CD8-positive, alpha-beta memory T cell (primary cell): ENCODE measurements around the gene AIM2. TPM values are rescaled to one million over a fixed set of nuclear protein-coding genes. Genes with fewer than 3 reads are reported as not detected.

ENCODE experiments used
- CTCF ChIA-PET: fragments of 350-600 bp; sonication (Branson Sonifier 250); formaldehyde crosslinking; loops from one replicate; lab custom pipeline; 2021; ENCODE audit warnings: antibody characterized with exemption; lab: Charles Lee
- POLR2A ChIA-PET: fragments of 350-600 bp; sonication (Branson Sonifier 250); formaldehyde crosslinking; loops from one replicate; lab custom pipeline; 2021; ENCODE audit warnings: antibody characterized with exemption; lab: Charles Lee
- DNase-seq, 5 donors: peaks; one replicate each; pipeline versions ENCODE4 v3.0.0 to v3.0.0-alpha.2; 2020 to 2022; ENCODE audit warnings: mixed read lengths in 1 of 5
- H3K27ac ChIP-seq: one replicate; pipeline ENCODE4 v1.7.0; 2013; ENCODE audit warnings: low read depth, mild to moderate bottlenecking, low read length, moderate library complexity
- H3K27me3 ChIP-seq: 2 replicates; pipeline ENCODE4 v1.7.0; 2013; ENCODE audit warnings: low read length, mild to moderate bottlenecking; ENCODE audit not compliant: insufficient read depth, poor library complexity, severe bottlenecking
- H3K36me3 ChIP-seq: 2 replicates; pipeline ENCODE4 v1.7.0; 2013; ENCODE audit warnings: mild to moderate bottlenecking, low read length, moderate library complexity; ENCODE audit not compliant: insufficient read depth
- H3K4me1 ChIP-seq: 2 replicates; pipeline ENCODE4 v1.7.0; 2013; ENCODE audit warnings: mild to moderate bottlenecking, low read length, moderate library complexity; ENCODE audit not compliant: insufficient read depth
- H3K4me3 ChIP-seq: 2 replicates; pipeline ENCODE4 v1.7.0; 2013; ENCODE audit warnings: mild to moderate bottlenecking, low read length
- H3K9me3 ChIP-seq: 2 replicates; pipeline ENCODE4 v1.7.0; 2013; ENCODE audit warnings: mild to moderate bottlenecking, low read length
- H3K27ac Mint-ChIP-seq, 8 donors: one replicate each; pipeline ENCODE4 v1.8.0; 2020 to 2021; ENCODE audit warnings: mixed read lengths in 8 of 8, mild to moderate bottlenecking in 6 of 8, inconsistent platforms in 3 of 8, moderate library complexity in 3 of 8
- H3K27me3 Mint-ChIP-seq, 2 donors: one replicate each; pipeline ENCODE4 v1.8.0; 2020 to 2021; ENCODE audit warnings: mixed read lengths in 2 of 2, mild to moderate bottlenecking in 1 of 2, moderate library complexity in 1 of 2
- H3K36me3 Mint-ChIP-seq, 3 donors: one replicate each; pipeline ENCODE4 v1.8.0; 2020 to 2021; ENCODE audit warnings: mixed read lengths in 3 of 3, inconsistent platforms in 1 of 3, mild to moderate bottlenecking in 1 of 3
- H3K4me1 Mint-ChIP-seq, 3 donors: one replicate each; pipeline ENCODE4 v1.8.0; 2020 to 2021; ENCODE audit warnings: mixed read lengths in 3 of 3, inconsistent platforms in 1 of 3, mild to moderate bottlenecking in 1 of 3
- H3K4me3 Mint-ChIP-seq, 7 donors: one replicate each; pipeline ENCODE4 v1.8.0; 2020 to 2021; ENCODE audit warnings: mixed read lengths in 7 of 7, mild to moderate bottlenecking in 6 of 7, moderate library complexity in 4 of 7, inconsistent platforms in 2 of 7
- H3K9me3 Mint-ChIP-seq, 5 donors: one replicate each; pipeline ENCODE4 v1.8.0; 2020 to 2022; ENCODE audit warnings: mixed read lengths in 5 of 5, mild to moderate bottlenecking in 3 of 5, moderate library complexity in 2 of 5, inconsistent platforms in 1 of 5
- polyA plus RNA-seq: library from polyadenylated mRNA; unstranded; fragments of 300-500 nt; fragmentation: Illumina TruSeq; gene quantifications from one replicate; pipeline ENCODE4 v1.2.3, GENCODE V29; 2021
- total RNA-seq, 2 experiments: library from RNA; stranded (reverse); gene quantifications; one replicate each; pipeline ENCODE4 v1.2.3, GENCODE V29; 2021

AIM2 gene
- total and polyA plus RNA-seq, 3 experiments from 2014 or later: 3.7 to 42.3 (median 41.1) TPM

DNA sequence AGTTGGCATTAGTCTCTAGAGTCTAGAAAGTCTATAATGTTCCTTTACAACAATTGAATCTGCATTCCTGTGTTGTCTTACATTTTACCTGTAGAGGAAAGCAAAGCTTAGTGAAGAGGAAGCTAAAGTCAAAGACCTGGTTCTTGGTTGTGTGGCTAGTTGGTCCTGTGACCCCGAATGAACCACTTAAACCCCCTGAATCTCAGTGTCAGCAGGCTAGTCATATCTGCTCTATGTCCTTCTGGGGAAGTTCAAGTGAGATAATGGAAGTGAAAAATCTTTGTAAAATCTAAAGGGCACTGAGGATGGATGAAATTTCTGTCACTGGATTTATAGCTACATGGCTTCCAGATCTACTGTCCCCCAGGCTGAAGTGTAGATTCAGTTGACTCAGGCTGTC is 24.0 kb upstream of the AIM2 start:
- Mint-ChIP-seq H3K27me3 (peaks cover 8 to 75% of the 10 kb centered on the region in 2 donors), H3K36me3 (peaks cover 0 to 1% (median 0%) of the 10 kb centered on the region in 3 donors), H3K27ac (no peak overlapping the region), H3K9me3 (no peaks in the 10 kb centered on the region), H3K4me3 (no peak overlapping the region), H3K4me1 (no peaks in the 10 kb centered on the region)
- no peak for DNase-seq
- Histone ChIP-seq H3K27ac (no peak overlapping the region), H3K4me3 (no peak overlapping the region), H3K9me3 (no peaks in the 10 kb centered on the region), H3K4me1 (no peaks in the 10 kb centered on the region), H3K36me3 (no peaks in the 10 kb centered on the region), H3K27me3 (peaks cover 4% of the 10 kb centered on the region)
- ChIA-PET POLR2A (no interaction called here), CTCF (no interaction called here)

DNA sequence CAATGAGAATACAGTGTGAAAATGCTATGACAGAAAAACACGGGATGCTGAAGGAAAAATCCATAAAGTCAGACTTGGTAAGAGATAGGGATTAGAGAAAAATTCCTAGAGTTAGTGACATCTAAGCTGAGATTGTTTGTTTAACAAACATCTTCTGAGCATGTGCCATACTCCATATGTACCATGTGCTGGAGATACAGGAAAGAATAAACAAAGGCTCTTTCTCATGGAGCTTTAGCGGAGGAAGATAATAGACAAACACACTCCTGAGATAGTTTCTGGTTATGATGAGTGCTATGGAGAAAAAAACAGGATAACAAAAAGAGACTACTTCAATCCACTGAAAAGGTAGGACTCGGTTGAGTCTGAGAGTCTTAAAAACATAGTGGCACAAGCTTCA is 22.0 kb upstream of the AIM2 start:
- Mint-ChIP-seq H3K4me3 (no peak overlapping the region), H3K27me3 (peaks cover 8 to 61% of the 10 kb centered on the region in 2 donors)

DNA sequence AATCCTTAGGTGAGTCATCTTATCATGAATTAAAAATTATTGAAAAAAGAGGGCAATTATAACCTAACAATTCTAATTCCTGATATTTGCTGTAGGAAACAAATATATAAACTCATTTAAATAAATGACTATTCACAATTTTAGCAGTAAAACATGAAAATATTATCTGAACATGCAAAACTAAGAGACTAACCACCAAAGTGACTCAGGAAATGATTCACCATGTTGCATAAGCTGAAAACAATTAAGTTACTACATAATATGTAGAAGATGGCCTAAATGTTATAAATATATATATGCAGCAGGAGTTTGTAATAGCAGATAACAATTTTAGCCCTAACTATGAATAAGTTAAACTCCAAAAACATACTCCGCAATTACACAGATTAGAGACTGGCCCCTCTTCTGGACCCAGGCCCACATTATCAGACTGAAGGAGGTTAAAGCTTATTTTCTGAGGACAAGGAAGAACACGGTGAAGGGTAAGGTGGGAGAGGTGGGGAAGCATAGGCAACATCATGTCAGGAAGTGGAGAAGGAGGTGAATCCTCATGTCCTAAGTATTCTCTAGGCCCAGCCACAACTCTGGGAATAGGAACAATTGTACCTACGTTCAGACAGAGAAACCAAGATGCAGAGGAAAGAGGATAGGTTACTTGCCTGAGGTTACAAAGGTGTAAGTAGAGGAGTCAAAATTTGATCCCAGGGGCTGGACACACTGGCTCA is 15.6 kb upstream of the AIM2 start:
- peak overlapping the region in 5 of 8 donors; percentile 10 to 88 (median 66) for H3K27ac Mint-ChIP-seq
- H3K4me3 ChIP-seq: no peak overlapping the region
- H3K36me3 Mint-ChIP-seq: no peaks in the 10 kb centered on the region
- POLR2A ChIA-PET: no interaction called here
- no peak overlapping the region for H3K27ac ChIP-seq
- CTCF ChIA-PET: no interaction called here
- H3K9me3 ChIP-seq: no peaks in the 10 kb centered on the region
- no peaks in the 10 kb centered on the region for H3K4me1 ChIP-seq
- H3K36me3 ChIP-seq: no peaks in the 10 kb centered on the region
- peaks cover 10 to 15% (median 14%) of the 10 kb centered on the region in 3 donors for H3K4me1 Mint-ChIP-seq
- peaks cover 0 to 10% of the 10 kb centered on the region in 2 donors for H3K27me3 Mint-ChIP-seq
- H3K4me3 Mint-ChIP-seq: peak overlapping the region in 1 of 7 donors; percentile 34
- H3K27me3 ChIP-seq: no peaks in the 10 kb centered on the region
- H3K9me3 Mint-ChIP-seq: no peaks in the 10 kb centered on the region
- no peak for DNase-seq

More for the DNA sequence above, 22.0 kb upstream of the AIM2 start:
- no peaks in the 10 kb centered on the region for H3K4me1 ChIP-seq
- no peak for DNase-seq
- H3K9me3 ChIP-seq: no peaks in the 10 kb centered on the region
- H3K36me3 ChIP-seq: no peaks in the 10 kb centered on the region
- ChIA-PET POLR2A (no interaction called here), CTCF (interaction anchor here (1.0 kb wide), 1 partner anchor 10 kb away, joined by 5 read pairs; no protein-coding TSS in a partner anchor)
- H3K36me3 Mint-ChIP-seq: peaks cover 0 to 1% (median 0%) of the 10 kb centered on the region in 3 donors
- no peak overlapping the region for H3K27ac ChIP-seq
- H3K27ac Mint-ChIP-seq: no peak overlapping the region
- no peaks in the 10 kb centered on the region for H3K4me1 Mint-ChIP-seq
- no peaks in the 10 kb centered on the region for H3K27me3 ChIP-seq
- H3K9me3 Mint-ChIP-seq: no peaks in the 10 kb centered on the region
- no peak overlapping the region for H3K4me3 ChIP-seq

DNA sequence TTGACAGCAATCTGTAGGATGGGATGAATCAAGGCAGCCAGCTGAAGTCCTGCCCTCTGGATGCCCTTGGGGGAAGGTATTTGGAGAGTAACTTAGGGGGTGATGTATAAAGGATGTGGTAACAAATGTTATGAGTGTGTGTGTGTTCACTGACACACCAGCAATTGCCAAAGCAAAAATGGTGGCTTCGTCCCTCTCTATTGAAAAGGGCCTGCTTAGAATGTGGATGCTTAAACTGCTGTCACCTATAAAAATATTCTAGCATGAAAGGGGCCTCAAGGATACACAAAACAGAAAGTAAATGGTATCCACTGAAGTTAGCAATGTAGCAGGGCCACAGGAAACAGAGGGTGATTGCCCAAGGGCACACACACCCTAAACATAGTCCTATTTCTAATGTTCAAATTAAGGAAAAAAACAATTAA is 15.1 kb upstream of the AIM2 start:
- no peak for DNase-seq

DNA sequence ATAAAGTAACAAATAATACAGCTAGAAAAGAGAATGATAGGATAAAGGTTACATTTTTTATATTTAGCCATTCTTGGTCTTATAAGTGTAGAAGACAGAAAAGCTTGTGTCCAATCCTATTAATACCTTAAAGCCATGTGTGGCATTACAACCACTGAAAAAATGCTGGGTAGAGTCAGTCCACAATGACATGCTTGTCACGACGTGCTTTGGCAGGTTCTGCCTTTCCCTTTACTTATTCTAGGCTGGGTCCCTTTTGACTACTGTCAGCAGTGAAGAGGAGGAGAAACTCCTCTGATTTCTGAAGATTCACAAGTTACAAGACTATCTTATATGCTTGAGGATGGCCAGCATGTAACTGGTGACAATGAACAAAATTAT is 14.6 kb upstream of the AIM2 start:
- H3K27me3 Mint-ChIP-seq: peaks cover 0 to 2% of the 10 kb centered on the region in 2 donors
- peaks cover 10 to 15% (median 14%) of the 10 kb centered on the region in 3 donors for H3K4me1 Mint-ChIP-seq
- CTCF ChIA-PET: interaction anchor here (1.6 kb wide), 1 partner anchor 60 kb away, joined by 4 read pairs; no protein-coding TSS in a partner anchor

More for the DNA sequence above, 15.1 kb upstream of the AIM2 start:
- Histone ChIP-seq H3K4me3 (no peak overlapping the region), H3K27ac (no peak overlapping the region), H3K9me3 (no peaks in the 10 kb centered on the region), H3K36me3 (no peaks in the 10 kb centered on the region), H3K4me1 (no peaks in the 10 kb centered on the region), H3K27me3 (no peaks in the 10 kb centered on the region)
- no peaks in the 10 kb centered on the region for H3K36me3 Mint-ChIP-seq
- H3K4me1 Mint-ChIP-seq: peaks cover 10 to 15% (median 14%) of the 10 kb centered on the region in 3 donors
- peak overlapping the region in 7 of 8 donors; percentile 4 to 88 (median 56) for H3K27ac Mint-ChIP-seq
- H3K4me3 Mint-ChIP-seq: peak overlapping the region in 2 of 7 donors; percentile 34 to 44
- no peaks in the 10 kb centered on the region for H3K9me3 Mint-ChIP-seq
- ChIA-PET CTCF (no interaction called here), POLR2A (no interaction called here)
- peaks cover 0 to 6% of the 10 kb centered on the region in 2 donors for H3K27me3 Mint-ChIP-seq

DNA sequence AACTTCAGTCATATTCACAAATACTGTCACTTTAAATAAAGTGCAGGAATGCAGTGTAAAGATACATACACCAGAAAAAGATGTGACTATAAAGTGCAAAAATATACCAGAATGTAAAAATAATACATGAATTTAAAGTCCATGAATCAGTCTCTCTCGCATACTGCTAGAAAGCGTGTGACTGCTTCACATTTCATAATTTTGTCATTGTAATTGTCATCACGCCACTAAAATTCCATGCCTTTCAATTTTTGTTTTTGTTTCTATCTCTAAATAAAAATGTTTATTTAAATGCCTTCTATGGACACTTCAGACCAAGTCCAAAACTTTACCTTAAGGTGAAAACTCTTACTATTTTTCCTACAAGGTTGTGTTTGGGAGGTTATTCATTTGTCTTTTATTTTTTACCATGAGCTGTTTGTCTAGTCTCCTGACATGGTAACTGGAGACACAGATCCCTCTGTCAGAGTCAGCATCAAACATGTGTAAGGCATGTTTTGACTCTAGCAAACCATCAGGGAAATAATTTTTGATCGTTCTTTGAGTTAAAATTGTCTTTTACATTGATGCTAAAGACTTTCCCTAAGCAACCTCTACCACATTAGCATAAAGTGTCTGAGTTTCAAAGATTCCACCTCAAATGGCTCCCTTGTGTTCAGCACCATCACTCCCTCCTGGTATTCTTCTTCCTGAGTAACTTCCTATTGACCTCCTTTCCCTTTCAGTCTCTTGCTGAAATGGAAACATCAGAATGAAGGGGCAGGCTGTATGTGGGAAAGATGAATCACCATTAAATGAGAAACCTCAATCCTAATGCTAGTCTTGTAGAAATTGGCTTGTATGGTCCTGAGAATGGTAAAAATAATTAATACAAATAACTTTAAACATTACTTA is 14.0 kb upstream of the AIM2 start:
- Mint-ChIP-seq H3K9me3 (no peaks in the 10 kb centered on the region), H3K4me1 (peaks cover 10 to 15% (median 14%) of the 10 kb centered on the region in 3 donors)

More for the DNA sequence above, 14.6 kb upstream of the AIM2 start:
- Histone ChIP-seq H3K36me3 (no peaks in the 10 kb centered on the region), H3K9me3 (no peaks in the 10 kb centered on the region), H3K27me3 (no peaks in the 10 kb centered on the region), H3K27ac (no peak overlapping the region), H3K4me3 (no peak overlapping the region), H3K4me1 (no peaks in the 10 kb centered on the region)
- POLR2A ChIA-PET: no interaction called here
- Mint-ChIP-seq H3K36me3 (no peaks in the 10 kb centered on the region), H3K9me3 (no peaks in the 10 kb centered on the region), H3K27ac (peak overlapping the region in 5 of 8 donors; percentile 4 to 88 (median 52)), H3K4me3 (peak overlapping the region in 2 of 7 donors; percentile 34 to 44)
- DNase-seq: no peak

DNA sequence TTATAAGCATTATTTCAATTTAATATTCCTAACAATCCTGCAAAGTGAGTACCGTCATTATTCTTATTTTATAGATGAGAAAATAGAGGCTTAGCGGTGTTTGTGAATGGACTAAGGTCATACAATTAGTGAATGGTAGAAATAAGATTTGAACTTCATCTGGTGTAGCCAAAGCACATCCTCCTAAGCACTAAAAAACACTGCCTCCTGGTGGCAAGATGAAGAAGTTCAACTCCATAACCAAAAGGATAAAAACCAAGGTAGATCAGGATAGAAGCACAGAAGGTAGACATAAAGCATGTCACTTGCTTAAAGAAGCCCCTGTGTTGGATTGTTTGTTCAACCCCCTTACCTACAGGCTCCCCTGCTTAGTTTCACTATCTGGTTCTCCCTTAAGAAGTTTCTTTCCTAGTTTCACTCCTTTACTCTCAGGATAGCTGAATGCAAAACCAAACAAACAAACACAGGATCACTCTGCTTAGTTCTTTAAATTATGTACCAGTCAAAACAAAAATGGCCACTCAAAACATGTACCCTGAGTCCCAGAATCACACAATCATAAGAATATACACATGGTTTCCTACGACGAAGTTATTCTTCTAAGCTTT is 12.7 kb upstream of the AIM2 start:
- Histone ChIP-seq H3K4me1 (no peaks in the 10 kb centered on the region), H3K4me3 (no peak overlapping the region), H3K9me3 (no peaks in the 10 kb centered on the region), H3K27ac (no peak overlapping the region), H3K27me3 (no peaks in the 10 kb centered on the region), H3K36me3 (no peaks in the 10 kb centered on the region)
- Mint-ChIP-seq H3K4me1 (peaks cover 10 to 15% (median 14%) of the 10 kb centered on the region in 3 donors), H3K36me3 (no peaks in the 10 kb centered on the region), H3K27ac (no peak overlapping the region), H3K9me3 (no peaks in the 10 kb centered on the region), H3K4me3 (no peak overlapping the region), H3K27me3 (no peaks in the 10 kb centered on the region)
- ChIA-PET POLR2A (no interaction called here), CTCF (interaction anchor here (1.0 to 2.2 kb wide), 7 partner anchors 9 to 1100 kb away, joined by 3 to 14 read pairs (median 4); partner anchors contain the start of gene AIM2)
- DNase-seq: peak in 3 of 5 donors; percentile 2 to 16 (median 3)

More for the DNA sequence above, 14.0 kb upstream of the AIM2 start:
- Histone ChIP-seq H3K4me1 (no peaks in the 10 kb centered on the region), H3K36me3 (no peaks in the 10 kb centered on the region), H3K4me3 (no peak overlapping the region), H3K27me3 (no peaks in the 10 kb centered on the region), H3K27ac (no peak overlapping the region), H3K9me3 (no peaks in the 10 kb centered on the region)
- ChIA-PET CTCF (interaction anchor here (1.6 kb wide), 1 partner anchor 59 kb away, joined by 4 read pairs; no protein-coding TSS in a partner anchor), POLR2A (no interaction called here)
- Mint-ChIP-seq H3K27me3 (no peaks in the 10 kb centered on the region), H3K36me3 (no peaks in the 10 kb centered on the region), H3K4me3 (no peak overlapping the region), H3K27ac (no peak overlapping the region)
- no peak for DNase-seq
